Testis (tissue), 2 donors: ENCODE measurements around the gene PTPRN2.

Experiments used
- POLR2A ChIP-seq: fragments of 450-650 bp; IDR thresholded peaks from one replicate; pipeline ENCODE4 v1.6.1; 2017; ENCODE audit warnings: antibody characterized with exemption, mild to moderate bottlenecking, moderate library complexity
- TF ChIP-seq, protein P1 (sequence below), 3 experiments: fragments of 450-650 bp in 2 of 3; fragments of 200-600 bp in 1 of 3; sonication (generic) in 1 of 3; IDR thresholded peaks; one replicate each; pipeline ENCODE4 v1.5.1; 2016 to 2019; ENCODE audit warnings: antibody characterized with exemption in 3 of 3, mild to moderate bottlenecking in 2 of 3, moderate library complexity in 1 of 3

DNA sequence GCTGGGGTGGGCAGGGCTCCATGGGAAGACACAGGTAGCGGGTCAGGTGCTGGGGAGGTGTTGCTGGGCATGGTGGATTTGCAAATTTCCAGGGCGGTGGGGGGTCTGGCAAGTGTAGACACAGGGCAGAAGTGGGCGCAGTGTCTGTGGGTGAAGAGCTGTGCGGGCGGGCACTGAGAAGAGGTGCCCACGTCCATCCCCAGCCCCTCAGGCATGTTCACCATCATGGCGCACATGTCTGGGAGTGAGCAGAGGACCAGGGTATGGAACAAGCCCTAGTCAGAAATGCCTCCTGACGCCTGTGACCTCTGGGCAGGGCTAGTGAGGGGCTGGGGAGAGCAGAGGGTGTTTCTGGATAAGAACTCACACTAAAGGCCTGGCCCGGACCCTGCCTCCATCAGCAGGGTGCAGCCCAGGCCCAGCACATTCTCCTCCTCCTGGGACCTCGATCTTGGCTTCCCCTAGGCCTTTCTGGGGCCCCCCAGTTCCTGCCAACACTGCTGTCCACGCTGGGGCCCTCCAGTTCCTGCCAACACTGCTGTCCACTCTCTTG is 612.9 kb downstream of the PTPRN2 start:
- TF ChIP-seq POLR2A = no peak
- TF ChIP-seq, protein P1, sequence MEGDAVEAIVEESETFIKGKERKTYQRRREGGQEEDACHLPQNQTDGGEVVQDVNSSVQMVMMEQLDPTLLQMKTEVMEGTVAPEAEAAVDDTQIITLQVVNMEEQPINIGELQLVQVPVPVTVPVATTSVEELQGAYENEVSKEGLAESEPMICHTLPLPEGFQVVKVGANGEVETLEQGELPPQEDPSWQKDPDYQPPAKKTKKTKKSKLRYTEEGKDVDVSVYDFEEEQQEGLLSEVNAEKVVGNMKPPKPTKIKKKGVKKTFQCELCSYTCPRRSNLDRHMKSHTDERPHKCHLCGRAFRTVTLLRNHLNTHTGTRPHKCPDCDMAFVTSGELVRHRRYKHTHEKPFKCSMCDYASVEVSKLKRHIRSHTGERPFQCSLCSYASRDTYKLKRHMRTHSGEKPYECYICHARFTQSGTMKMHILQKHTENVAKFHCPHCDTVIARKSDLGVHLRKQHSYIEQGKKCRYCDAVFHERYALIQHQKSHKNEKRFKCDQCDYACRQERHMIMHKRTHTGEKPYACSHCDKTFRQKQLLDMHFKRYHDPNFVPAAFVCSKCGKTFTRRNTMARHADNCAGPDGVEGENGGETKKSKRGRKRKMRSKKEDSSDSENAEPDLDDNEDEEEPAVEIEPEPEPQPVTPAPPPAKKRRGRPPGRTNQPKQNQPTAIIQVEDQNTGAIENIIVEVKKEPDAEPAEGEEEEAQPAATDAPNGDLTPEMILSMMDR (IDR thresholded peaks at IDR 0.05) = no peak
